HG02943 (cell line): Measurements from ENCODE around the gene KRTAP1-4.
"Not testable (repeated sequence)": the region's sequence is repeated elsewhere in the genome, so short reads cannot be mapped to it uniquely, and the experiment has no call there.

Experiments
- ATAC-seq: cut with Tn5 transposase; IDR thresholded peaks from one replicate; pipeline ENCODE4 v1.9.1; 2021; ENCODE audit warnings: mild to moderate bottlenecking, low read depth, moderate library complexity; ENCODE audit not compliant: unreplicated experiment

The KRTAP1-4 gene

GRCh38 chr17:41049110-41049509 lies 19.1 kb upstream of the KRTAP1-4 start:
- no peak for ATAC-seq

- no peak for ATAC-seq
Observed at GRCh38 chr17:41048441-41048840, 18.4 kb upstream of the KRTAP1-4 start.

- not testable (repeated sequence) for ATAC-seq
Observed at GRCh38 chr17:41046735-41047465, 16.9 kb upstream of the KRTAP1-4 start, which contains the start of gene KRTAP2-1. Gene KRTAP2-1, minus strand, starts transcription at chr17:41047316. Its CDS starts 49 bp downstream, at chr17:41047267.

GRCh38 chr17:41042953-41043352 lies 13.0 kb upstream of the KRTAP1-4 start:
- no peak for ATAC-seq

- not testable (repeated sequence) for ATAC-seq
Observed at GRCh38 chr17:41040783-41041571, 11.0 kb upstream of the KRTAP1-4 start, which contains the start of gene KRTAP1-1. Gene KRTAP1-1, minus strand, starts transcription at chr17:41041450. Its CDS starts 53 bp downstream, at chr17:41041397.

GRCh38 chr17:41037853-41038350 lies 7.9 kb upstream of the KRTAP1-4 start:
- no peak for ATAC-seq

- not testable (repeated sequence) for ATAC-seq
Observed at GRCh38 chr17:41034346-41034935, 4.4 kb upstream of the KRTAP1-4 start, which contains the start of gene KRTAP1-3. Gene KRTAP1-3, minus strand, starts transcription at chr17:41034874. Its CDS starts 53 bp downstream, at chr17:41034821.

- ATAC-seq: no peak
Observed at GRCh38 chr17:41026715-41027471, 3.1 kb downstream of the KRTAP1-4 start, which contains the start of gene KRTAP1-5. Gene KRTAP1-5, minus strand, starts transcription at chr17:41027208. Its CDS starts 53 bp downstream, at chr17:41027155.

- ATAC-seq: no peak
Observed at GRCh38 chr17:41024697-41025096, 5.3 kb downstream of the KRTAP1-4 start.

GRCh38 chr17:41020336-41020735 lies 9.7 kb downstream of the KRTAP1-4 start:
- ATAC-seq: no peak

GRCh38 chr17:41019415-41019814 lies 10.6 kb downstream of the KRTAP1-4 start:
- ATAC-seq: no peak

- no peak for ATAC-seq
Observed at GRCh38 chr17:41018541-41018940, 11.5 kb downstream of the KRTAP1-4 start.

- ATAC-seq: no peak
Observed at GRCh38 chr17:41016578-41017215, 13.3 kb downstream of the KRTAP1-4 start.

- ATAC-seq: no peak
Observed at GRCh38 chr17:41015454-41015853, 14.5 kb downstream of the KRTAP1-4 start.

- no peak for ATAC-seq
Observed at GRCh38 chr17:41013606-41014005, 16.4 kb downstream of the KRTAP1-4 start.

- ATAC-seq: no peak
Observed at GRCh38 chr17:41013181-41013580, 16.8 kb downstream of the KRTAP1-4 start.

GRCh38 chr17:41012326-41013120 lies 17.5 kb downstream of the KRTAP1-4 start:
- no peak for ATAC-seq

GRCh38 chr17:41010441-41010840 lies 19.6 kb downstream of the KRTAP1-4 start:
- no peak for ATAC-seq

- ATAC-seq: no peak
Observed at GRCh38 chr17:41009936-41010335, 20.1 kb downstream of the KRTAP1-4 start.
